ENCODE results near the gene CORO1C. TPM values are rescaled to one million over a fixed set of nuclear protein-coding genes. Genes with fewer than 3 reads are reported as not detected.

CORO1C gene
- total and polyA plus RNA-seq, 2 donors (not counting 3 experiments of a cell fraction or from before 2014, with no cell fraction given) = 150 to 240 TPM

- Histone ChIP-seq H3K27me3 (ENCODE audit: control insufficient read depth in 2 of 2, insufficient read depth in 2 of 2, low read length in 2 of 2) (no peaks in the 10 kb centered on the region), H3K4me2 (ENCODE audit: insufficient read depth, low read length) (no peak overlapping the region), H3K79me2 (ENCODE audit: control insufficient read depth, insufficient read depth, low read length) (no peaks in the 10 kb centered on the region), H3K4me3 (replicated peaks in 1 of 3; ENCODE audit: insufficient read depth in 1 of 3, low read depth in 1 of 3, low read length in 3 of 3) (no peak overlapping the region), H3K9me1 (replicated peaks; ENCODE audit: control insufficient read depth, extremely low read depth, insufficient read depth, low read length) (no peaks in the 10 kb centered on the region), H3K9me3 (replicated peaks; ENCODE audit: control insufficient read depth, insufficient read depth, low read length) (no peaks in the 10 kb centered on the region), H2AFZ (ENCODE audit: low read depth, low read length) (no peak overlapping the region), H3K4me1 (ENCODE audit: control insufficient read depth, extremely low read depth, insufficient read depth, low read length) (no peaks in the 10 kb centered on the region), H3K9ac (replicated peaks; ENCODE audit: extremely low read depth, insufficient read depth, low read length) (no peak overlapping the region), H3K36me3 (ENCODE audit: control insufficient read depth in 2 of 2, extremely low read depth in 1 of 2, insufficient read depth in 2 of 2, low read length in 2 of 2) (no peaks in the 10 kb centered on the region), H3K27ac (ENCODE audit: insufficient read depth, low read depth, low read length) (no peak overlapping the region), H4K20me1 (replicated peaks; ENCODE audit: control insufficient read depth, extremely low read depth, insufficient read depth, low read length) (no peaks in the 10 kb centered on the region)
- dilution Hi-C loops (cut with MboI; ENCODE audit: extremely low pct_ligation_motif_present, low sequenced_read_pairs) = no loop called here
- ChIA-PET CTCF (interaction anchor here (0.8 to 1.4 kb wide), 3 partner anchors 9 to 89 kb away, joined by 3 to 6 read pairs (median 4); no protein-coding TSS in a partner anchor), POLR2A (no interaction called here)
- FAIRE-seq (no peak), DNase-seq (ENCODE audit: low read depth, low spot score) (no peak)
- no peak for TF ChIP-seq GATA2 (IDR thresholded peaks at IDR 0.05; ENCODE audit: insufficient read depth, insufficient read length, low read depth, low read length)
- no peak for TF ChIP-seq FOS (IDR thresholded peaks at IDR 0.05; ENCODE audit: borderline replicate concordance, insufficient read depth, low read length)
- TF ChIP-seq POLR2AphosphoS5 (IDR thresholded peaks at IDR 0.05; ENCODE audit: insufficient read depth, low read depth, low read length) = no peak
- no peak for TF ChIP-seq MYC (IDR thresholded peaks at IDR 0.05; ENCODE audit: low read depth, low read length)
- no peak for TF ChIP-seq JUN (IDR thresholded peaks at IDR 0.05; ENCODE audit: borderline replicate concordance, insufficient read depth, insufficient read length, low read depth)
- no peak for TF ChIP-seq POLR2A (IDR thresholded peaks at IDR 0.05; ENCODE audit: low read depth, low read length)
- TF ChIP-seq MAX (IDR thresholded peaks at IDR 0.05; ENCODE audit: insufficient read depth, insufficient read length) = no peak
- no peak for TF ChIP-seq EZH2 (IDR thresholded peaks at IDR 0.05; ENCODE audit: borderline replicate concordance, low read depth, low read length, severe bottlenecking)
- no peak for TF ChIP-seq CTCF (IDR thresholded peaks at IDR 0.05; ENCODE audit: extremely low read depth in 1 of 2, insufficient read depth in 1 of 2, low read depth in 1 of 2, low read length in 2 of 2)
- no TSS peak for BruUV-seq (replicated peaks)
- intact Hi-C loops (cut with micrococcal nuclease) = no loop called here
Observed at GRCh38 chr12:108753976-108754375, 22.7 kb upstream of the CORO1C start.

Measured in endothelial cell of umbilical vein (primary cell).